DND-41 (cell line): ENCODE measurements around the gene ENKD1.

Experiments used
- ATAC-seq: fragments of 200-7000 bp; cut with Tn5 transposase; 3 replicates; pipeline ENCODE4 v1.9.1; 2021; ENCODE audit warnings: low read depth; ENCODE audit not compliant: insufficient read depth
- DNase-seq: peaks from one replicate; pipeline ENCODE4 v3.0.0-alpha.2; 2020
- H2AFZ ChIP-seq: 2 replicates; pipeline ENCODE4 v1.6.0; 2012; ENCODE audit warnings: low read depth, low read length
- H3K27ac ChIP-seq: 2 replicates; pipeline ENCODE4 v1.5.1; 2012; ENCODE audit warnings: low read length, inconsistent platforms
- H3K27me3 ChIP-seq: fragments of 200-600 bp; sonication (generic); 2 replicates; pipeline ENCODE4 v1.6.0; 2012; ENCODE audit warnings: low read length, mild to moderate bottlenecking, inconsistent platforms; ENCODE audit not compliant: insufficient read depth, poor library complexity
- H3K36me3 ChIP-seq: 2 replicates; pipeline ENCODE4 v1.5.1; 2012; ENCODE audit warnings: low read length, inconsistent platforms; ENCODE audit not compliant: insufficient read depth
- H3K4me1 ChIP-seq: 2 replicates; pipeline ENCODE4 v1.5.1; 2012; ENCODE audit warnings: mild to moderate bottlenecking, low read length; ENCODE audit not compliant: insufficient read depth
- H3K4me2 ChIP-seq: 2 replicates; pipeline ENCODE4 v1.6.0; 2012; ENCODE audit warnings: mild to moderate bottlenecking, moderate library complexity, low read length, inconsistent platforms; ENCODE audit not compliant: insufficient read depth
- H3K4me3 ChIP-seq, 2 experiments: fragments of 200-600 bp in 1 of 2; shearing (Covaris generic) in 1 of 2; 2 replicates each; pipeline ENCODE4 v1.5.1; 2012 to 2016; ENCODE audit warnings: inconsistent platforms in 2 of 2, low read length in 2 of 2, mild to moderate bottlenecking in 2 of 2, low read depth in 1 of 2, moderate library complexity in 1 of 2
- H3K79me2 ChIP-seq: 2 replicates; pipeline ENCODE4 v1.6.0; 2012; ENCODE audit warnings: low read length, inconsistent platforms; ENCODE audit not compliant: insufficient read depth
- H3K9ac ChIP-seq: 2 replicates; pipeline ENCODE4 v1.6.0; 2012; ENCODE audit warnings: low read depth, mild to moderate bottlenecking, inconsistent platforms, low read length, moderate library complexity
- H3K9me3 ChIP-seq: 2 replicates; pipeline ENCODE4 v1.5.1; 2012; ENCODE audit warnings: low read length, moderate library complexity, mild to moderate bottlenecking, inconsistent platforms; ENCODE audit not compliant: insufficient read depth, severe bottlenecking
- H4K20me1 ChIP-seq: 2 replicates; pipeline ENCODE4 v1.6.0; 2012; ENCODE audit warnings: low read length; ENCODE audit not compliant: insufficient read depth
- EZH2 ChIP-seq: IDR thresholded peaks from 3 replicates; pipeline ENCODE4 v1.6.1; 2012; ENCODE audit warnings: borderline replicate concordance, low read depth, mild to moderate bottlenecking, moderate library complexity, low read length, inconsistent platforms; ENCODE audit not compliant: severe bottlenecking
- TF ChIP-seq, protein P1 (sequence below): IDR thresholded peaks from 2 replicates; pipeline ENCODE4 v1.5.1; 2012; ENCODE audit warnings: borderline replicate concordance, low read length, moderate library complexity, mild to moderate bottlenecking; ENCODE audit not compliant: poor library complexity, severe bottlenecking; ENCODE audit errors: extremely low read depth

ENKD1 gene

GRCh38 chr16:67666032-67666551 is 458 bp downstream of the ENKD1 start:
- H3K4me1 ChIP-seq = peaks cover 41% of the 10 kb centered on the region
- H3K27me3 ChIP-seq = no peaks in the 10 kb centered on the region
- peak overlapping the region; percentile 94 for H3K9ac ChIP-seq
- H3K4me3 ChIP-seq = peak overlapping the region; percentile 85 to 96; a peak in 3 of 4 replicates
- peaks cover 27% of the 10 kb centered on the region for H3K36me3 ChIP-seq
- peak overlapping the region; percentile 84 for H3K27ac ChIP-seq
- H2AFZ ChIP-seq = peak overlapping the region; percentile 98
- H3K9me3 ChIP-seq = no peaks in the 10 kb centered on the region
- DNase-seq (no peak), ATAC-seq (peak; percentile 32)
- H3K79me2 ChIP-seq = peaks cover 10% of the 10 kb centered on the region
- 0 out of 2 replicates have a peak, but pooled peaks cover 2% of the 10 kb centered on the region for H4K20me1 ChIP-seq
- TF ChIP-seq EZH2 = no peak
- TF ChIP-seq, protein P1, sequence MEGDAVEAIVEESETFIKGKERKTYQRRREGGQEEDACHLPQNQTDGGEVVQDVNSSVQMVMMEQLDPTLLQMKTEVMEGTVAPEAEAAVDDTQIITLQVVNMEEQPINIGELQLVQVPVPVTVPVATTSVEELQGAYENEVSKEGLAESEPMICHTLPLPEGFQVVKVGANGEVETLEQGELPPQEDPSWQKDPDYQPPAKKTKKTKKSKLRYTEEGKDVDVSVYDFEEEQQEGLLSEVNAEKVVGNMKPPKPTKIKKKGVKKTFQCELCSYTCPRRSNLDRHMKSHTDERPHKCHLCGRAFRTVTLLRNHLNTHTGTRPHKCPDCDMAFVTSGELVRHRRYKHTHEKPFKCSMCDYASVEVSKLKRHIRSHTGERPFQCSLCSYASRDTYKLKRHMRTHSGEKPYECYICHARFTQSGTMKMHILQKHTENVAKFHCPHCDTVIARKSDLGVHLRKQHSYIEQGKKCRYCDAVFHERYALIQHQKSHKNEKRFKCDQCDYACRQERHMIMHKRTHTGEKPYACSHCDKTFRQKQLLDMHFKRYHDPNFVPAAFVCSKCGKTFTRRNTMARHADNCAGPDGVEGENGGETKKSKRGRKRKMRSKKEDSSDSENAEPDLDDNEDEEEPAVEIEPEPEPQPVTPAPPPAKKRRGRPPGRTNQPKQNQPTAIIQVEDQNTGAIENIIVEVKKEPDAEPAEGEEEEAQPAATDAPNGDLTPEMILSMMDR = no peak
- H3K4me2 ChIP-seq = peak overlapping the region; percentile 100

DNA sequence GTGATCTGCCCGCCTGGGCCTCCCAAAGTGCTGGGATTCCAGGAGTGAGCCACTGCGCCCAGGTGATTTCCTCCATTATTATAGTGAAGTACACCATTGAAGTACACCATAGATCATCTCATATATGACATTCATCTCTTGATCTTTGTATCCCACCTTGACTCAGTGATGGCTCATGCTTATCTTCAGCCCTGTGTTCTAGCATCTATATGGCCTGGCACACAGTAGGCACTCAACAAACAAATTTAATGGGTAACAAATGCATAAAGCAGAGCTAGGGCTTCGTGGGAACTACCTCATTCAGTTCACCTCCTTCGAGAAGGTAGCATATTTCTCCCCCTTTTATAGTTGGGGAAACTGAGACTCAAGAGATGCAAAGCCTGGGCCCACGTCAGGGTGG is 952 bp downstream of the ENKD1 start:
- Histone ChIP-seq H3K9ac (peak overlapping the region; percentile 94), H3K4me2 (peak overlapping the region; percentile 100), H3K36me3 (peaks cover 27% of the 10 kb centered on the region), H3K4me3 (peak overlapping the region; percentile 85 to 96; a peak in 3 of 4 replicates), H4K20me1 (0 out of 2 replicates have a peak, but pooled peaks cover 2% of the 10 kb centered on the region), H3K27ac (peak overlapping the region; percentile 62), H3K4me1 (peaks cover 43% of the 10 kb centered on the region), H3K27me3 (no peaks in the 10 kb centered on the region), H2AFZ (peak overlapping the region; percentile 66; the same call in 1 of the 2 replicates), H3K9me3 (no peaks in the 10 kb centered on the region), H3K79me2 (peaks cover 10% of the 10 kb centered on the region)
- TF ChIP-seq EZH2 = no peak
- TF ChIP-seq, protein P1 = no peak
- ATAC-seq (no peak), DNase-seq (no peak)

DNA sequence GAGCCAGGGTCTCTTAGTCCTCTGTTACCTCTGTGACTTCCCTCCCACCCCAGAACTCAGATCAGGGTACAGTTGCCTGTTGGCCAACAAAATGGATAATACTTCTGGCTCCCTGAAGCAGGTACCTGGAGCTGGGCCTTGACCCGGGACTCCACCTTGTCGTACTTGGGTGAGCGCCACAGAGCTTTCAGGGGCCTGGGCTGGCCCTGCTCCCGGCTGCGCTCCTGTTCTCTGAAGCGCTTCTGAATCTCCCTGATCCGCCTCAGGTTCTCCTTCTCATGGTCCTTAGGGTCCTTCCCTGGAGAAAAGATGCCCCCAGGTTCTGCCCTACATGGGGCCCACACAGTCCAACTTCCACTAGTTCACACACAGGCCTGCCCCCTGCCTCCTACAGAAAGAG is 1.7 kb downstream of the ENKD1 start:
- Histone ChIP-seq H3K4me3 (no peak overlapping the region), H3K79me2 (peaks cover 11% of the 10 kb centered on the region), H3K27me3 (no peaks in the 10 kb centered on the region), H3K9ac (no peak overlapping the region), H3K27ac (no peak overlapping the region), H3K4me1 (peaks cover 43% of the 10 kb centered on the region), H3K36me3 (peaks cover 27% of the 10 kb centered on the region), H3K9me3 (no peaks in the 10 kb centered on the region), H4K20me1 (0 out of 2 replicates have a peak, but pooled peaks cover 2% of the 10 kb centered on the region), H2AFZ (no peak overlapping the region), H3K4me2 (peak overlapping the region; percentile 29; the same call in 1 of the 2 replicates)
- DNase-seq (no peak), ATAC-seq (no peak)
- TF ChIP-seq, protein P1 = no peak
- TF ChIP-seq EZH2 = no peak

DNA sequence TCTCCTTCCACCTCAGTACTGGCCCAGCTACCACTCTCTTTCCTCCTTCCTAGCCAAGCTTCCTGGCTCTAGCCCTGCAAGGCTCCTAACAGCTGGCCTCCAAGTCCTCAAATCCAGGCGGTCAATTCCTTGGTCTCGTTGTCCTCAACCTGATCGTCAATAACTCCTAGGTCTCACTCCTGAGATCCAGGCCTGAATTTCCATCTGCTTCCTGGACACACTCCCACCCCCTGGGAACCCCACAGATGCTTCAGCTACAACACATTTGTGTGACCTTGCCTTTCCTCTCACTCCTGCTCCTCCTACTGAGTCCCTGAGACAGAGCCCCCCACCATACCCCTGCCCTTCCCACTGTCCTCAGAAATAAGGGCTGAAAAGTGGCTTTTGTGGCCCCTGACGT is 2.3 kb downstream of the ENKD1 start:
- no peak for ATAC-seq
- Histone ChIP-seq H3K4me2 (peak overlapping the region; percentile 29; the same call in 1 of the 2 replicates), H3K4me3 (no peak overlapping the region), H3K4me1 (peaks cover 48% of the 10 kb centered on the region), H3K36me3 (peaks cover 32% of the 10 kb centered on the region), H4K20me1 (peaks cover 8% of the 10 kb centered on the region; the same call in 1 of the 2 replicates), H3K27ac (no peak overlapping the region), H3K27me3 (no peaks in the 10 kb centered on the region), H2AFZ (no peak overlapping the region), H3K9me3 (no peaks in the 10 kb centered on the region), H3K9ac (no peak overlapping the region), H3K79me2 (peaks cover 17% of the 10 kb centered on the region)
- no peak for DNase-seq
- TF ChIP-seq, protein P1 = no peak
- no peak for TF ChIP-seq EZH2
